GM19467 (cell line): ENCODE data around the gene AXL.
"Not testable (repeated sequence)": the region's sequence is repeated elsewhere in the genome, so short reads cannot be mapped to it uniquely, and the experiment has no call there.

Experiments
- ATAC-seq: cut with Tn5 transposase; IDR thresholded peaks from one replicate; pipeline ENCODE4 v1.9.1; 2021; ENCODE audit warnings: mild to moderate bottlenecking, moderate library complexity; ENCODE audit not compliant: unreplicated experiment

AXL gene

DNA sequence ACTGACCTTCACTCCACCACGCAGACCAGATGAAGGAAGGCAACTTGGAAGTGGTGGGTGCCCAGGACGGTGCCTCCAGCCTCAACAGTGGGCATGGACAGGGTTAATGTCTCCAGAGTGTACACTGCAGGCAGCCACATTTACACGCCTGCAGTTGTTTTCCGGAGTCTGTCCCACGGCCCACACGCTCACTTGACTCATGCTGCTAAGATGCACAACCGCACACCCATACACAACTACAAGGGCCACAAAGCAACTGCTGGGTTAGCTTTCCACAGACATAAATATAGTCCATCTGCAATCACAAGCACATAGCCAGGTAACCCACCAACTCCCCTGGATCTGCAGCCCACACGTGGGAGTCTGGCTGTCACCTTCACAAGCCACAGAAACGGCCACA, 12.6 kb upstream of the AXL start:
- no peak for ATAC-seq

DNA sequence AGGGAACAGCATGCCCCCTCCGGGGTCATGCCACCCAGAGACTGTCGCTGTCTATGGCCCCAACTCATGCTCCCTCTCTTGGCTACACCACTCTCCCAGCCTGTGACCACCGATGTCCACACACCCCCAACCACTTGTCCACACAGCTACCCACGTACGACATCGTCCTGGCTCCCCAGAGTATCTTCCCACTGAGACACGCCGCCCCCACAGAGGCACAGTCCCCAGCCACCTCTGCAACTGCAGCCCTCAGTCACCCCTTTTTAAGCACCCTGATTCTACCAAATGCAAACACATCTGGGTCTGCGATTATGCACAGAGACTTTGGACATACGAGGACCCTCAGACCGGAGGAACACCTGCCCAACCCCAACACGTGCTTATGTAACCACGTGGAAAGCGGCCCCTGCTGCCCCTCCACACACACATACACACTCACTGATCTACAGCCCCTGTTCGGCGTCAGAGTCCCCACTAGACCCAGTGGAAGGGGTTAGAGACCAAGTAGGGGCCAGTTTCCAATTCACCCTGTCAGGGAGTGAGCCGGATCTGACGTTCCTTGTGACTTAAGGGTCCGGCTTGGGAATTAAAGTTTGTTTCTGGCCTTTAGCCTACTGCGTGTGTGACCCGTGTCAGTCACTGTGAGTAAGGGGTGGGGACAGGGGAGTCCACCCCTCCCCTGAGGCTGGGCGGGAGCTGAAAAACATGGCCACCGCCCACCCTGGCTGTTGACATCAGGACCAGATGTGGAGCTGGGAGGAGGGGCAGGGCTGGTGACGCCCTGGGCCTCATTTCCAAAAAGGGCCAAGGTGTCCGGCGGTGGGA, 11.9 kb upstream of the AXL start:
- no peak for ATAC-seq

DNA sequence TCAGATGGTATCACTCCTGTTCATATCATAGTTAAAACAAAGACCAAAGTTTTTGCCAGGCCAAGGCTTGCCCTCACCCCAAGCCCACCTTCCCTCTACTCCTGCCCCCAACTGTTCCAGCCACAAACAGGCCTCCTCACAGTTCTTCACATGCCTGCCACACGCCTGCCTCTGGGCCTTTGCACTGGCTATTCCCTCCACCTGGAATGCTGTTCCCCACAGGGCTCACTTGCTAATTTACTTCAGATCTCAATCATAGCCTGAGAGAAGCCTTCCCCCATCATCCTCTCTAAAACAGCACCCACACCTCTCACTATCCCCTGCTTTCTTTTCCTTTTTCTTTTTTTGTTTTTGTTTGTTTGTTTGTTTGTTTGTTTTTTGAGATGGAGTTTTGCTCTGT, 4.9 kb upstream of the AXL start:
- no peak for ATAC-seq

DNA sequence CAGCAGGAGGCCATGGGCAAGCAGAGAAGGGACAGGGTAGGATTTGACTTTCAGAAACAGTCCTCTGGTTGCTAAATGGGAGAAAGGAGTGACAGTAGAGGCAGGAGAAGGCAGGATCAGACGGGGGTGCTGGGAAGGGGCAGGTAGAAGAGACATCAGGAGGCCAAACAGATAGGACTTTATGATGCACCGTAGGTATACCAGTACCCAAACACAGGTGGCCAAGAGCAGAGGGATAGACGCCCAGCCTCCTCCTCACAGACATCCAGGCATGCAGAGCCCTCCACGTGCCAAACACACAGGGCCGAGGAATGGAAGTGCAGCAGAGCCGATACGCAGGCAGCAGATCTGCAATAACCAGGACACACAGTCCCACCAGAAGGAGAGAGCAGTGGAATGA, 1.3 kb upstream of the AXL start:
- no peak for ATAC-seq

DNA sequence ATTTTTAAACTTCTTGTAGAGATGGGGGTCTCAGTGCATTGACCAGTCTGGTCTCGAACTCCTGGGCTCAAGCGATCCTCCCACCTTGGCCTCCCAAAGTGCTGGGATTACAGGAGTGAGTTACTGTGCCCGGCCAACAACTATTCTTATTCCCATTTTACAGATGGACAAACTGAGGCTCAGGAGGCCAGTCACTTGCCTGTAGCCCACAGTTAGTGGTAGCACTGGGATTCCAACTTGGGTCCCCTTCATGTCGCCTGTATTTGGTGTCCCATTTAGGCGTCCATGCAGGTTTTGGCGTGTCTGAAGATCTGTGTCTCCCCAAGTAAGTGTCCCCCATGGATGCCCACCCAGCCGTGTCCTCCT, 791 bp upstream of the AXL start:
- no peak for ATAC-seq

DNA sequence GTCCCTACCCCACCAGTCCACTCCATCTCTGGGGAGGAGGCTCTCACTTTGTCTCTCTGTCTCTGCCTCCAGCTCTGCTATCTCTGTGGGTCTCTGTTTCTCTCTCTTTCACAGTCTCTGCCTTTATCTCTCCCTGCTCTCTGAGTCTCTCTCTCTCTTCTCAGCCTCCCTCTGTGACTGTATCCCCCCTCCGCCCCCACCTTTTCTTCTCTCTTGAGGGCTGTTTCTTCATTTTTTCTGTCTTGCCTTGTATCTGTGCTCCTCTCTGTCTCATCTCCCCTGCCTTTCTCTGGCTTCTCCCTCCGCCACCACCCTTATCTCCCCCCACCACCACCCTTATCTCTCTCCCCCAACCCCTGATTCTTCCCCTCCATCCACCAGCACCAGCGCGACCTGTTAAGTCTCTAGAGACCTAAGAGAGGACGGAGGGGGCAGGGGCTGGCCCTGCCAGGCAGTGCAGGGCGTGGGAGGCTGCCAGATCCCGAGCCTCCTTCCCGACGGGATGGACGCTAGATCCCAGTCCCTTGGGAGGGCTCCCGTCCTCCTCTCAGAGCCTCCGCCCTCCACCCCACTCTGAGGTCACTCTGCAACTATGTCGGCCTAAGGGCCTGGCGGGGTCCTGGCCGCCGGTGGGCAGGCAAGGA, 1.0 kb downstream of the AXL start:
- no peak for ATAC-seq

DNA sequence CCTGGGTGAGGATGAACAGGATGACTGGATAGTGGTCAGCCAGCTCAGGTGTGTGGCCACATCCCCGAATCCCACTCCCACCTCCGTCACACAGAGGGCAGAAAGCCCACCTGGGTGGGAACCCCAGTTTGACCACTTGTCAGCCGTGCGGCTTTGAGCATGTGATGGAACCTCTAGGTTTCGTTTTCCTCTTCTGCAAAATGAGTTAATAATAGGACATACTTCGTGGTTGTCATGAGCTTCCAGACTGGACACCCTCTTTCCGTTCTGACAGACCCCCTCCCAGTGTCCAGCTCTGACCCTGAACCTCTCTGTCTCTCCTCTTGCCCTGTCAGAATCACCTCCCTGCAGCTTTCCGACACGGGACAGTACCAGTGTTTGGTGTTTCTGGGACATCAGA, 1.8 kb downstream of the AXL start:
- ATAC-seq, result no peak

DNA sequence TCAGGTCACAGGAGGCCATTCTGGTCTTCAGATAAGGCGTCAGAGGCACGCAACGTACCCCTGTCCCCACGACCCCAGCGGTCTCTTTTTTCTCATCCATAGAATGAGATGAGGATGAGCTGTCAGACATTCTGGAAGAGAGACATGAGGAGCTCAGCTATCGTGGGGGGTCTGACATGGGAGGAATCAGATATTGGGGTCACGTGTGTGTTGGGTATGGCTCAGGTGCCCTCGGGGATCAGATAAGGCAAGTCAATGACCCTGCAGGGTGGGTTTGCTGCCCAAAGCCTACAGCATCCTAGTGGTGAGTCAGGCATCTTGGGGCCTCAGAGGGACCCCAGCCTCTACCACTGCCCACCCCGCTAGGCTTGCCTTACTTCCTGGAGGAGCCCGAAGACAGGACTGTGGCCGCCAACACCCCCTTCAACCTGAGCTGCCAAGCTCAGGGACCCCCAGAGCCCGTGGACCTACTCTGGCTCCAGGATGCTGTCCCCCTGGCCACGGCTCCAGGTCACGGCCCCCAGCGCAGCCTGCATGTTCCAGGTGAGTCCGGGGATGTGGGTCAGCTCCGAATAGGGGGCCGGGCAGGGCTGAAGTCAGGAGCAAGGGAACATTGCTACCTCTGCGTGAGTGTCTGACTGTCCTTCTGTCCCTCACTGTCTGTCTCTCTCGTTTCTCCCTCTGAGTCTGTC, 2.6 kb downstream of the AXL start:
- ATAC-seq, result no peak

DNA sequence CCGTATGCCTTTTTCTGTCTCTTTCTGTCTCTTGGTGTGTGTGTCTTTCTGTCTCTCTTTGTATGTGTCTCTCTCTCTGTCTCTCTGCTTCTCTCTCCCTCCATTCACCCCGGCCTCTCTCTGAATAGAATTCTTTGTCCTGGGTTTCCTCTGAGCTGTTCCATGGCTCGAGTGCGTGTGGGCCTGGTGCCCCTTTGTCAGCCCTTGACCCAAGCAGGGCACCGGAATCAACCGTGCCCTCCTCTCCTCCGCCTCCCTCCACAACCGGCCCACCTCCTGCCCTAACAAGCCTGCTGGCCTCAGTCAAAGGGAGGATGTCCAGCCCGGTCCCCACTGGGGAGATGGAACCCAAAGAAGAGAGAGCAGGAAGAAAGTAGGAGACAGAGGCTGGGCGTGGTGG, 3.2 kb downstream of the AXL start:
- no peak for ATAC-seq

DNA sequence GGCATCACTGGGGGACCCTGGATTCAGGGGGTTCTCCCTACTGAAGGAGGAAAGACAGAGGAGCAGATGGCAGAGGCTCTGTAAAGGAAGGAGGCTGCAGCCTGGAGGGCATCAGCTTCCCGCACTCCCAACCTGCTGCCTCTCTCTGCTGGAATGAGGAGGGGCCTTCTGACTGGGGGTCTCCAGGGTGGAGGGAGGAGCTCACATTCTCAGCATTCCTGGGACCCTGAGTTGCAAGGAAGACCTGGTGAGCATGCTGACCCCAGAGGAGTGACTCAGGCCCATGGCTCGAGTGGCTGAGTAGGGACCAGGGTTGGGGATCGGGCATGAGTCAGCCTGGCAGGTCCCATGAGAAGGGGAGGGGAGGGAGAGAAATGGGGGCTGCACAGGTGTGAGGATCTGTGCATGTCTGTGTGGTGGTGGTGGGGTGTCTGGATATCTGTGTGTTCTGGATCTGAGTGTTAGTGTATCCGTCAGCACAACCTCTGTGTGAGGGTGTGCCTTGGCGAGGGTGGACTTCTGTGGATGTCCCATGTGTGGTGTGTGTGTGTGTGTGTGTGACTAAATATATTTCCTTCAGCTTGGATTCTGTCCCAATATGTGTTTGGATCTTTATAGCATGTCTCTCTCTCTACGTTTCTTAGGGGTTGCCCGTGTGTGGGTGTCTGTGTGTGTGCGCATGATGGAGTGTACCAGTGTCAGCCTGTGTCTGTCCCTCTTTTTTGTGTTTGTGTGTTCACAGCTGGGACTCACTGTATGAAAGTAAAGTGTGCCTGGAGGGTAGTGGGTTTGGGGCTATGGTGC, 4.6 kb downstream of the AXL start:
- no peak for ATAC-seq

DNA sequence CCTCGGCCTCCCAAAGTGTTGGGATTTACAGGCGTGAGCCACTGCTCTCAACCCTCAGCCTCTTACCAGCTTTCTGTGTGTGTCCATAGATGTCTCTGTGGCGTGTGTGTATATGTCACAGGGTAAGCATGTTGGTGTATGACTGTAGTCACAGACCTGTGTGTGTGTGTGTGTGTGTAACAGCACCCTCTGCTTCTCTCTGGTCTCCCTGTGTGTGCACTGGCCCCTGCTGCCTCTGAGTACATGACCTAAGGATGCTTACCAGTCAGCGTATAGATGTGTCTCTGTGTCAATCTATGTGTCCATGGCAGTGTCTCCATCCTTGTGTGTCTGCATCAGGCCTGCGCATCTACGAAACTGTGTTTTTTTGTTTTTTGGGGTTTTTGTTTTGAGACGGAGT, 5.6 kb downstream of the AXL start:
- ATAC-seq, result no peak

DNA sequence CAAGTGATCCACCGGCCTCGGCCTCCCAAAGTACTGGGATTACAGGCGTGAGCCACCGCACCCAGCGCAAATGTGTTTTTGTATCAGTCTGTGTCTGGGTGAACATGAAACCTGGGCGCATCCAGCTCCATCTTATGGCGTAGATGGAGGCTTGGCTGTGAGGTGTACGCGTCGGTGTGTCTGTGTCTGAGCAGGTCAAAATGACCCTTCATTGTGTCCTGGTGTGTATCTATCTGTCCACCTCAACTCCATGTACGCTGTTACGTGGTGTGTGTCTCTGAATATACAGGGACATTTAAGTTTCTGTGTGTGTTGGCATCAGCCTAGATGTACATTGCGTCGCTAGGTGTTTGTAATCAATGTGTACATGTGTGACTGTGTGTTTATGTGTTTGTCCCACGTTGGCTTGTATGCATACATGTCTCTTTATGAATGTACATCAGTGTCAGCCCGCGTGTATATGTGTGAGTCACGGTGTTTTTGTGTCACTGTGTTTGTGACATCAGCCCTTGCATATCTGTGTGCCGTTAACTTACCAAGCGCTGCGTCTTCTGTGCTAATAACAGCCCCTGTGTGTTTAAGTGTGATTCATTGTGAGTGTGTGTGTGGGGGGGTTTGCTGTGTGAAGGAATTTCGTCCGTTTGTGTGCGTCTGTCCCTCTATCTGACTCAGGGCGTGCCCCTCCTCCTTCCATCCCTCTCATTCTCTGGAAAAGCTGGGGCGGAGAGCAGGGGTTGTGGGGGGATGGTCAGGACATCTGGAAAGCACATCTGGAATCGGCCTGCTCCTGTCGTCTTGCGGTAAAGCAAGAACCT, 6.4 kb downstream of the AXL start:
- no peak for ATAC-seq

DNA sequence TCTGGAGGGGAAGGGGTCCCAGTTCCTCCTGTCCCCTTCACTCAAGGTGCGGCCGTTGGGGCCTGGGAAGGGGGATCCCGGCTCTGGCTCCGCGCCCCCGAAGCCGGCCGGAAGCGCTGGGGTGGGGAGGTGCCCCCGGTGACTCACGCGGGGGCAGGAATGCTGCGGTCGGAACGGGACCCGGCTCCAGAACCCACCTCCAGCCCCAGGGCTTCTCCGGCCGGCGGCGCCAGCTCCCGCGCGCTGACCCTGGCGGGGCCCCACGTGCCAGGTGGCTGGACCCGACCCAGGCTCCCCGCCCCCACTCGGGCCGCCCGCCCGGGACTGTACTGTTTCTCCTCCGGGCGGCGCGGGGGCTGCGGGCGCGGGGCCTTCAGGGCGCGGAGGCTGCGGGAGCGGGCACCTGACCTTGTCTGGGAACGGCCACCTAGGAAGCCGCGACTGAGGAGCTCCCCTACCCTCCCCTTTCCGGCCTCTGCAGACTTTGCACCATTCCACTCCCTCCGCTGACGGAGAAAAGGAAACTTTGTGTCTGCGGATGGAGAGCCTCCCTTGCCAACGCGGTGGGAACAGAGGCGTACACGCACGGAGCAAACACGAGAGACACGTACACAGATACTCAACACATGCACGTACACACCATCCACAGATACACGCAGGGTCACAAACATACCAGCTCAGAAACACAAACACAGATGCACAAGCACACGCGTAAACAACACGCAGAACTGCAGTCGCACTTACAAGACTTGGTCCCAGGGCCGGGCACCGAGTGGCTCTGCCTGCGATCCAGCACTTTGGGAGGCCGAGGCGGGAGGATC, 7.2 kb downstream of the AXL start:
- no peak for ATAC-seq

DNA sequence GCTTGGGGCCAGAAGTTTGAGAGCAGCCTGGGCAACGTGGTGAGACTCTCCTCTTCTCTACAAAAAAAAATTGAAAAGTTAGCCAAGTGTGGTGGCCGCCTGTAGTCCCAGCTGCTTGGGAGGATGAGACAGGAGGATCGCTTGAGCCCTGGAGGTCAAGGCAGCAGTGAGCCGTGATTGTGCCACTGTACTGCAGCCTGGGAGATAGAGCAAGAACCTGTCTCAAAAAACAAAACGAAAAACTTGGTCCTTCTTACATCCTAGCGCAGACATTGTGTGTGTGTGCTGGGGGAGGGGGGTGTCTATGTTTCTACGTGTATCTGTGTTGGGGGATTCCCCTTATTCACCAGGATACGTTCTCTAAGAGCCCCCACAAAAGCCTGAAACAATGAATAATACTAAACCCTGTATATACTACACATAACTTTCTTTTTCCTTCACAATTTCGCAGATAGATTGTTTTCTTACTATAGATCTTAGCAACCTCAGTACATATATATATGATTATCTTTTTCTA, 7.9 kb downstream of the AXL start:
- no peak for ATAC-seq

DNA sequence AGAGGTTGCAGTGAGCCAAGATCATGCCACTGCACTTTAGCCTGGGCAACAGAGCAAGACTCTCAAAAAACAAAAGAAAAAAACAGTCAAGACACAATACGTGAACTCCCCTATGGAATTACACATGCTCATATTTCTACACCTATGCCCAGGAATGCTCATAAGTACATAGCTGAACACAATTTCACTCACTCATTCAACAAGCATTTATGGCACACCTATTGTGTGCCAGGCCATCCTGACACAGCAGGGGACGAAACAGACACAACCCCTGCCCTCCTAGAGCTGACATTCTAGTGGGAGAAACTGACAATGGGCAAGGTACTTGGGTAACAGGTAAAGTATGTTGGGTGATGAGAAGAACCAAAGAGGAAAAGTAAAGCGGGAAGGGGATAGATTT, 9.5 kb downstream of the AXL start:
- ATAC-seq, result no peak

DNA sequence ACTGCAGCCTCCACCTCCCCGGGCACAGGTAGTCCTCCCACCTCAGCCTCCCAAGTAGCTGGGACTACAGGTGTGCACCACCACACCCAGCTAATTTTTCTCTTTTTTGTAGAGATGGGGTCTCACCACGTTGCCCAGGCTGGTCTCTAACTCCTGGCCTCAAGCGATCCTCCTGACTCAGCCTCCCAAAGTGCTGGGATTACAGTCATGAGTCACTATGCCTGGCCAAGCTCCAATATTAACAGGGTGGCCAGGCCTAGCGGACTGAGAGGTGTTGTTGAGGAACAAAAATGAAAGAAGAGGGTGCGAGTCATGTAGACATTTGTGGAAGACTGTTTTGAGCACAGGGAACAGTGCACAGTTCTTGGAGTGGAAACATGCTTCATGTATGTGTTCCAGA, 10.3 kb downstream of the AXL start:
- ATAC-seq, result not testable (repeated sequence)

DNA sequence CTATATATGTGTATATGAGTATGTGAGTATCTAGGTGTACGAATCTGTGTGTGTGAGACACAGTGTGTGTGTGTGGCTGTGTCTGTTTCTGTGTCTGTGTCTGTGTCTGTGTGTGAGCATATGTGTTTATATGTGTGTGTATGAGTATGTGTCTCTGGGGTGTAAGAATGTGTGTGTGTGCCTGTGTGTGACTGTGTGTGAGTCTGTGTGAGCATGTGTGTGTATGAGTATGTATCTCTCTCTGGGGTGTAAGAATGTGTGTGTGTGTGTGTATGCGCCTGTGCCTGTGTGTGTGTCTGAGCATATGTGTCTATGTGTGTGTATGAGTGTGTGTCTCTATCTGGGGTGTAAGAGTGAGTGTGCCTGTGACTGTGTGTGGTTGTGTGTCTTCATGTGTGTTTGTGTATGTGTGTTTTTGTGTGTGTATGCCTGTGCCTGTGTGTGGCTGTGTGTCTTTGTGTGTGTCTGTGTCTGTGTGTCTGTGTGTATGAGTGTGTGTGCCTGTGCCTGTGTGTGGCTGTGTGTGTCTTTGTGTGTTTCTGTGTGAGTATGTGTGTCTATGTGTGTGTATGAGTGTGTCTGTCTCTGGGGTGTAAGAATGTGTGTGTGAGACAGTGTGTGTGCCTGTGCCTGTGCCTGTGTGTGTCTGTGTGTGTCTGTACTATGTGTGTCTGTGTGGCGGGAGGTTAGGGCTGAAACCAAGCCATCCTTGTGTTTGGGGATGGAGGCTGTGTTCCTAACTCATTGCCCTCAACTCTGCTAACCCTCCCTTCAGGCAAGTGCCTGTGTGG, 11.2 kb downstream of the AXL start:
- ATAC-seq, result no peak

DNA sequence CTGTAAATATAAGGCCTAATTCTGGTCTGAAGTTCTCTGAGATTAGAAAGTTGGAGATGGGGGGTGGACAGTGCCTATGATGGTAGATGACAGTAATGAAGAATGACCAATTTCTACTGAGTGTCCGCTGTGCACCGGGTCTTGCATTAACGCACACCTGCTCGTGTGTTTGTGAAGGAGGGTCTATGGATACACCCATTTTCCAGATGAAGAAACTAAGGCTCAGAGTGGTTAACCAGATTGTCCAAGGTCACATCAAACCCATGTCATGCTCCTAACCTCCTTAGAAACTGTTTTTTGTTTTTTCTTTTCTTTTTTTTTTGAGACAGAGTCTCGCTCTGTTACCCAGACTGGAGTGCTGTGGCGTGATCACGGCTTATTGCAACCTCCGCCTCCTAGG, 13.7 kb downstream of the AXL start:
- ATAC-seq, result no peak
